H9 (cell line): ENCODE data around the gene EVI5. TPM values are rescaled to one million over a fixed set of nuclear protein-coding genes. Genes with fewer than 3 reads are reported as not detected.

Source experiments
- DNase-seq: peaks from one replicate; pipeline ENCODE4 v3.0.0-alpha.2; 2017
- H2AFZ ChIP-seq: one replicate; pipeline ENCODE4 v1.6.1; 2013; ENCODE audit warnings: mild to moderate bottlenecking, low read length, control low read depth, moderate library complexity
- H2AK5ac ChIP-seq: 2 replicates; pipeline ENCODE4 v1.6.1; 2013; ENCODE audit warnings: low read length, control low read depth, mixed read lengths; ENCODE audit not compliant: insufficient read length
- H2BK120ac ChIP-seq: one replicate; pipeline ENCODE4 v1.6.1; 2013; ENCODE audit warnings: low read depth, mild to moderate bottlenecking, low read length, control low read depth, inconsistent platforms; ENCODE audit not compliant: poor library complexity, severe bottlenecking
- H2BK12ac ChIP-seq: 2 replicates; pipeline ENCODE4 v1.6.1; 2013; ENCODE audit warnings: low read length, control low read depth, mixed read lengths, low read depth; ENCODE audit not compliant: insufficient read length
- H2BK15ac ChIP-seq: 2 replicates; pipeline ENCODE4 v1.6.1; 2013; ENCODE audit warnings: low read depth, low read length, control low read depth
- H2BK20ac ChIP-seq: one replicate; pipeline ENCODE4 v1.6.1; 2013; ENCODE audit warnings: low read depth, mild to moderate bottlenecking, low read length, control low read depth, inconsistent platforms; ENCODE audit not compliant: poor library complexity, severe bottlenecking
- H2BK5ac ChIP-seq: 2 replicates; pipeline ENCODE4 v1.6.1; 2013; ENCODE audit warnings: low read length, control low read depth, mixed read lengths; ENCODE audit not compliant: insufficient read length
- H3K14ac ChIP-seq: 2 replicates; pipeline ENCODE4 v1.6.1; 2013; ENCODE audit warnings: low read length, control low read depth; ENCODE audit not compliant: insufficient read depth
- H3K18ac ChIP-seq: 2 replicates; pipeline ENCODE4 v1.6.1; 2013; ENCODE audit warnings: low read depth, mild to moderate bottlenecking, mixed read lengths, low read length, control low read depth; ENCODE audit not compliant: insufficient read length
- H3K23ac ChIP-seq: 2 replicates; pipeline ENCODE4 v1.6.1; 2013; ENCODE audit warnings: low read length, control low read depth, mixed read lengths, low read depth; ENCODE audit not compliant: insufficient read length
- H3K23me2 ChIP-seq: 2 replicates; pipeline ENCODE4 v1.6.1; 2013; ENCODE audit warnings: low read depth, mild to moderate bottlenecking, mixed read lengths, low read length, control low read depth; ENCODE audit not compliant: insufficient read length, poor library complexity, severe bottlenecking
- H3K27ac ChIP-seq: 2 replicates; pipeline ENCODE4 v1.5.1; 2013; ENCODE audit warnings: low read length, control low read depth, mixed read lengths, low read depth; ENCODE audit not compliant: insufficient read length
- H3K27me3 ChIP-seq: 2 replicates; pipeline ENCODE4 v1.6.1; 2013; ENCODE audit warnings: low read length, control low read depth, inconsistent platforms; ENCODE audit not compliant: insufficient read depth
- H3K4ac ChIP-seq: 2 replicates; pipeline ENCODE4 v1.6.1; 2013; ENCODE audit warnings: low read depth, mild to moderate bottlenecking, control low read depth, inconsistent platforms, low read length, moderate library complexity
- H3K4me1 ChIP-seq: 2 replicates; pipeline ENCODE4 v1.6.1; 2013; ENCODE audit warnings: low read length, control low read depth, inconsistent platforms; ENCODE audit not compliant: insufficient read depth
- H3K4me2 ChIP-seq: 2 replicates; pipeline ENCODE4 v1.6.1; 2013; ENCODE audit warnings: low read length, control low read depth, mixed read lengths; ENCODE audit not compliant: insufficient read length, insufficient read depth
- H3K56ac ChIP-seq: 2 replicates; pipeline ENCODE4 v1.6.1; 2013; ENCODE audit warnings: low read depth, mild to moderate bottlenecking, mixed read lengths, low read length, control low read depth; ENCODE audit not compliant: insufficient read length
- H3K79me1 ChIP-seq: 2 replicates; pipeline ENCODE4 v1.6.1; 2013; ENCODE audit warnings: low read depth, mild to moderate bottlenecking, moderate library complexity, low read length, control low read depth, inconsistent platforms; ENCODE audit not compliant: insufficient read depth, poor library complexity, severe bottlenecking
- H3K79me2 ChIP-seq: 2 replicates; pipeline ENCODE4 v1.6.1; 2013; ENCODE audit warnings: low read length, control low read depth, inconsistent platforms; ENCODE audit not compliant: insufficient read depth
- H3K9ac ChIP-seq: 2 replicates; pipeline ENCODE4 v1.6.1; 2013; ENCODE audit warnings: low read length, control low read depth, mixed read lengths; ENCODE audit not compliant: insufficient read length; ENCODE audit errors: extremely low read depth
- H3K9me3 ChIP-seq: one replicate; pipeline ENCODE4 v1.6.1; 2013; ENCODE audit warnings: low read depth, low read length, inconsistent platforms; ENCODE audit not compliant: control insufficient read depth
- H3T11ph ChIP-seq: one replicate; pipeline ENCODE4 v1.6.1; 2013; ENCODE audit warnings: mild to moderate bottlenecking, low read length, control low read depth, inconsistent platforms
- H4K20me1 ChIP-seq: one replicate; pipeline ENCODE4 v1.6.1; 2013; ENCODE audit not compliant: control insufficient read depth, insufficient read length, insufficient read depth
- H4K5ac ChIP-seq: 2 replicates; pipeline ENCODE4 v1.6.1; 2013; ENCODE audit warnings: low read depth, mild to moderate bottlenecking, mixed read lengths, low read length, control low read depth; ENCODE audit not compliant: insufficient read length
- H4K8ac ChIP-seq: replicated peaks from 2 replicates; pipeline ENCODE4 v1.6.1; 2013; ENCODE audit warnings: low read length, control low read depth, mixed read lengths, low read depth; ENCODE audit not compliant: insufficient read length
- H4K91ac ChIP-seq: 2 replicates; pipeline ENCODE4 v1.6.1; 2013; ENCODE audit warnings: low read depth, mild to moderate bottlenecking, moderate library complexity, mixed read lengths, low read length, control low read depth; ENCODE audit not compliant: insufficient read length
- H3K27ac Mint-ChIP-seq, 3 experiments: 2 replicates in 2 of 3; 3 replicates in 1 of 3; pipeline ENCODE4 v1.8.0; 2020 to 2021; ENCODE audit warnings: mixed read lengths in 3 of 3, mild to moderate bottlenecking in 1 of 3, moderate library complexity in 1 of 3
- H3K27me3 Mint-ChIP-seq: 2 replicates; pipeline ENCODE4 v1.8.0; 2021; ENCODE audit warnings: low read depth, mild to moderate bottlenecking, moderate library complexity, mixed read lengths
- H3K36me3 Mint-ChIP-seq, 3 experiments: 2 replicates in 2 of 3; 3 replicates in 1 of 3; pipeline ENCODE4 v1.8.0; 2020 to 2021; ENCODE audit warnings: low read depth in 3 of 3, mixed read lengths in 3 of 3; ENCODE audit not compliant: insufficient read depth in 1 of 3
- H3K4me1 Mint-ChIP-seq, 2 experiments: 2 replicates each; pipeline ENCODE4 v1.8.0; 2020; ENCODE audit warnings: mixed read lengths in 2 of 2
- H3K4me3 Mint-ChIP-seq, 2 experiments: 2 replicates in 1 of 2; 3 replicates in 1 of 2; pipeline ENCODE4 v1.8.0; 2020 to 2021; ENCODE audit warnings: mild to moderate bottlenecking in 2 of 2, mixed read lengths in 2 of 2, moderate library complexity in 1 of 2
- H3K9me3 Mint-ChIP-seq, 2 experiments: 2 replicates in 1 of 2; 3 replicates in 1 of 2; pipeline ENCODE4 v1.8.0; 2020; ENCODE audit warnings: mild to moderate bottlenecking in 2 of 2, mixed read lengths in 2 of 2, moderate library complexity in 1 of 2
- CTCF ChIP-seq: fragments of 200-600 bp; sonication (generic); conservative IDR thresholded peaks from 3 replicates; pipeline ENCODE4 v1.8.0; 2021; ENCODE audit warnings: antibody characterized with exemption, mild to moderate bottlenecking
- WGBS: extraction: QIAGEN DNeasy Blood & Tissue Kit; methylation state at CpG from one replicate; pipeline ENCODE4 v1.1.7; 2013; ENCODE audit warnings: missing lambda C conversion rate, low lambda C conversion rate, mixed read lengths; ENCODE audit not compliant: insufficient read length; ENCODE audit errors: extremely low coverage; 5-methylcytosine and 5-hydroxymethylcytosine counted together
- total RNA-seq: library from RNA; stranded (reverse); gene quantifications from 2 replicates; pipeline ENCODE4 v1.2.1, GENCODE V29; 2021

Gene EVI5
- total RNA-seq, 1 experiment from 2014 or later, result 9.7 TPM

GRCh38 chr1:92488832-92489231 is 296.1 kb downstream of the EVI5 start:
- Mint-ChIP-seq H3K36me3 (peaks cover 0 to 2% (median 0%) of the 10 kb centered on the region in 3 experiments; a peak in 1 of 7 replicates), H3K9me3 (no peaks in the 10 kb centered on the region), H3K4me1 (peaks cover 11 to 18% of the 10 kb centered on the region in 2 experiments), H3K27ac (no peak overlapping the region), H3K4me3 (no peak overlapping the region), H3K27me3 (peaks cover 64% of the 10 kb centered on the region)
- H2BK5ac ChIP-seq, result no peak overlapping the region
- no peak overlapping the region for H3K27ac ChIP-seq
- DNase-seq, result no peak
- no peak overlapping the region for H3K9ac ChIP-seq
- H2BK15ac ChIP-seq, result no peak overlapping the region
- no peak overlapping the region for H2BK120ac ChIP-seq
- no peak for TF ChIP-seq CTCF
- no peaks in the 10 kb centered on the region for H3K9me3 ChIP-seq
- H3K27me3 ChIP-seq, result peaks cover 42% of the 10 kb centered on the region
- H3K4me2 ChIP-seq, result no peak overlapping the region
- H4K20me1 ChIP-seq, result no peaks in the 10 kb centered on the region
- WGBS, result no CpG with 5 or more reads among the region's 3 CpGs
- no peak overlapping the region for H3K18ac ChIP-seq
- no peak overlapping the region for H2AFZ ChIP-seq
- peaks cover 23% of the 10 kb centered on the region for H3K23me2 ChIP-seq
- H4K91ac ChIP-seq, result no peak overlapping the region
- H3T11ph ChIP-seq, result no peak overlapping the region
- no peak overlapping the region for H3K4ac ChIP-seq
- no peak overlapping the region for H3K23ac ChIP-seq
- no peak overlapping the region for H3K14ac ChIP-seq
- H3K56ac ChIP-seq, result no peak overlapping the region
- no peaks in the 10 kb centered on the region for H3K79me2 ChIP-seq
- H4K8ac ChIP-seq, result no peak overlapping the region
- H2AK5ac ChIP-seq, result no peak overlapping the region
- H4K5ac ChIP-seq, result no peak overlapping the region
- no peaks in the 10 kb centered on the region for H3K4me1 ChIP-seq
- no peak overlapping the region for H2BK12ac ChIP-seq
- H2BK20ac ChIP-seq, result no peak overlapping the region
- no peaks in the 10 kb centered on the region for H3K79me1 ChIP-seq
